PC-3 (cell line): ENCODE measurements around the gene PSMA5. TPM values are rescaled to one million over a fixed set of nuclear protein-coding genes. Genes with fewer than 3 reads are reported as not detected.
"Not testable (repeated sequence)": the region's sequence is repeated elsewhere in the genome, so short reads cannot be mapped to it uniquely, and the experiment has no call there.

Experiments used
- ATAC-seq: fragments of 200-7000 bp; cut with Tn5 transposase; 2 replicates; pipeline ENCODE4 v1.9.1; 2020; ENCODE audit warnings: mild to moderate bottlenecking, moderate library complexity
- BruUV-seq: library from RNA; stranded (reverse); fragments of 400-500 nt; replicated peaks from 2 replicates; lab custom pipeline; 2021; lab: Mats Ljungman, UMichigan
- CTCF ChIA-PET: fragments of 300-600 bp; sonication (Branson Sonifier 250); formaldehyde crosslinking; loops from one replicate; lab custom pipeline; 2022; ENCODE audit warnings: antibody characterized with exemption; lab: Charles Lee
- POLR2A ChIA-PET: fragments of 300-600 bp; sonication (Branson Sonifier 250); formaldehyde crosslinking; loops from one replicate; lab custom pipeline; 2022; ENCODE audit warnings: antibody characterized with exemption; ENCODE audit not compliant: unreplicated experiment; lab: Charles Lee
- DNase-seq: peaks from one replicate; pipeline ENCODE4 v3.0.0-alpha.2; 2015
- H2AFZ ChIP-seq: fragments of 300-600 bp; sonication (generic); 2 replicates; pipeline ENCODE4 v1.6.0; 2016; ENCODE audit warnings: antibody characterized with exemption, low read length
- H3F3A ChIP-seq: fragments of 300-600 bp; sonication (generic); one replicate; pipeline ENCODE4 v1.6.0; 2017; ENCODE audit warnings: antibody characterized with exemption, low read length, control low read depth, mild to moderate bottlenecking; ENCODE audit not compliant: unreplicated experiment
- H3K27ac ChIP-seq: fragments of 300-600 bp; sonication (generic); 2 replicates; pipeline ENCODE4 v1.5.1; 2016; ENCODE audit warnings: mild to moderate bottlenecking, low read length
- H3K27me3 ChIP-seq: fragments of 300-600 bp; sonication (generic); 2 replicates; pipeline ENCODE4 v1.6.1; 2016; ENCODE audit warnings: low read length, mixed read lengths
- H3K36me3 ChIP-seq: fragments of 300-600 bp; sonication (generic); 2 replicates; pipeline ENCODE4 v1.6.1; 2016; ENCODE audit warnings: low read depth, mixed run types, low read length, mixed read lengths
- H3K4me1 ChIP-seq: fragments of 300-600 bp; sonication (generic); 2 replicates; pipeline ENCODE4 v1.5.1; 2016; ENCODE audit warnings: low read length; ENCODE audit not compliant: insufficient read depth
- H3K4me2 ChIP-seq: fragments of 300-600 bp; sonication (generic); 2 replicates; pipeline ENCODE4 v1.6.0; 2016; ENCODE audit warnings: low read length
- H3K4me3 ChIP-seq: fragments of 300-600 bp; sonication (generic); 2 replicates; pipeline ENCODE4 v1.5.1; 2016; ENCODE audit warnings: mild to moderate bottlenecking, low read length, mixed read lengths
- H3K79me2 ChIP-seq: fragments of 300-600 bp; sonication (generic); 2 replicates; pipeline ENCODE4 v1.6.1; 2017; ENCODE audit warnings: low read length, mixed read lengths
- H3K9ac ChIP-seq: fragments of 300-600 bp; sonication (generic); 2 replicates; pipeline ENCODE4 v1.6.0; 2016; ENCODE audit warnings: mild to moderate bottlenecking, low read length
- H3K9me2 ChIP-seq: fragments of 300-600 bp; sonication (generic); replicated peaks from 2 replicates; pipeline ENCODE4 v1.6.1; 2016; ENCODE audit warnings: mixed run types, low read length, mixed read lengths
- H3K9me3 ChIP-seq: fragments of 300-600 bp; sonication (generic); 2 replicates; pipeline ENCODE4 v1.6.1; 2016; ENCODE audit warnings: low read length, mixed read lengths
- H4K20me1 ChIP-seq: fragments of 300-600 bp; sonication (generic); 2 replicates; pipeline ENCODE4 v1.6.1; 2016; ENCODE audit warnings: low read length, mixed read lengths
- EZH2 ChIP-seq: fragments of 300-600 bp; sonication (generic); IDR thresholded peaks from one replicate; pipeline ENCODE4 v1.6.1; 2017; ENCODE audit warnings: antibody characterized with exemption, mild to moderate bottlenecking, low read length; ENCODE audit not compliant: unreplicated experiment
- EZH2phosphoT487 ChIP-seq: fragments of 300-600 bp; sonication (generic); IDR thresholded peaks from 2 replicates; pipeline ENCODE4 v1.6.1; 2018; ENCODE audit warnings: mild to moderate bottlenecking, antibody characterized with exemption, low read length, borderline replicate concordance
- intact Hi-C: fragments of 100-400 bp; cut with micrococcal nuclease; formaldehyde crosslinking; loops from 2 replicates; pipeline ENCODE4 v1.9.0; 2023
- total RNA-seq: library from RNA; depleted of rRNA; stranded (reverse); fragments of >200 nt; gene quantifications from 2 replicates; pipeline ENCODE4 v1.2.3, GENCODE V29; 2014
- TF ChIP-seq, protein P1 (sequence below): fragments of 300-600 bp; sonication (generic); conservative IDR thresholded peaks from 2 replicates; pipeline ENCODE4 v1.5.1; 2017; ENCODE audit warnings: antibody characterized with exemption, low read depth, mild to moderate bottlenecking, low read length

PSMA5 gene
- total RNA-seq, 1 experiment from 2014 or later, result 86.9 TPM

GRCh38 chr1:109395602-109396512 lies 30.4 kb downstream of the PSMA5 start:
- no peaks in the 10 kb centered on the region for H4K20me1 ChIP-seq
- intact Hi-C loops, result loop anchor here (5.0 kb wide), 2 partner anchors 34 to 299 kb away; no protein-coding TSS in a partner anchor
- ChIA-PET POLR2A (interaction anchor here (0.6 kb wide), 1 partner anchor 63 kb away, joined by 6 read pairs; no protein-coding TSS in a partner anchor), CTCF (no interaction called here)
- H3K9me3 ChIP-seq, result no peaks in the 10 kb centered on the region
- no peaks in the 10 kb centered on the region for H3K9me2 ChIP-seq
- ATAC-seq (no peak), DNase-seq (peak; percentile 8)
- H3F3A ChIP-seq, result peaks cover 6% of the 10 kb centered on the region
- TF ChIP-seq, protein P1, sequence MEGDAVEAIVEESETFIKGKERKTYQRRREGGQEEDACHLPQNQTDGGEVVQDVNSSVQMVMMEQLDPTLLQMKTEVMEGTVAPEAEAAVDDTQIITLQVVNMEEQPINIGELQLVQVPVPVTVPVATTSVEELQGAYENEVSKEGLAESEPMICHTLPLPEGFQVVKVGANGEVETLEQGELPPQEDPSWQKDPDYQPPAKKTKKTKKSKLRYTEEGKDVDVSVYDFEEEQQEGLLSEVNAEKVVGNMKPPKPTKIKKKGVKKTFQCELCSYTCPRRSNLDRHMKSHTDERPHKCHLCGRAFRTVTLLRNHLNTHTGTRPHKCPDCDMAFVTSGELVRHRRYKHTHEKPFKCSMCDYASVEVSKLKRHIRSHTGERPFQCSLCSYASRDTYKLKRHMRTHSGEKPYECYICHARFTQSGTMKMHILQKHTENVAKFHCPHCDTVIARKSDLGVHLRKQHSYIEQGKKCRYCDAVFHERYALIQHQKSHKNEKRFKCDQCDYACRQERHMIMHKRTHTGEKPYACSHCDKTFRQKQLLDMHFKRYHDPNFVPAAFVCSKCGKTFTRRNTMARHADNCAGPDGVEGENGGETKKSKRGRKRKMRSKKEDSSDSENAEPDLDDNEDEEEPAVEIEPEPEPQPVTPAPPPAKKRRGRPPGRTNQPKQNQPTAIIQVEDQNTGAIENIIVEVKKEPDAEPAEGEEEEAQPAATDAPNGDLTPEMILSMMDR, result no peak
- TF ChIP-seq EZH2 (no peak), EZH2phosphoT487 (no peak)
- no peak overlapping the region for H3K27ac ChIP-seq
- no peak overlapping the region for H3K9ac ChIP-seq
- BruUV-seq, result no TSS peak
- H3K4me3 ChIP-seq, result peak overlapping the region; percentile 74; the same call in 1 of the 2 replicates
- H3K79me2 ChIP-seq, result peaks cover 40% of the 10 kb centered on the region
- H3K4me1 ChIP-seq, result peaks cover 50% of the 10 kb centered on the region
- H3K27me3 ChIP-seq, result no peaks in the 10 kb centered on the region
- H3K4me2 ChIP-seq, result peak overlapping the region; percentile 86
- no peaks in the 10 kb centered on the region; the same call in 1 of the 2 replicates for H3K36me3 ChIP-seq
- H2AFZ ChIP-seq, result no peak overlapping the region

DNA sequence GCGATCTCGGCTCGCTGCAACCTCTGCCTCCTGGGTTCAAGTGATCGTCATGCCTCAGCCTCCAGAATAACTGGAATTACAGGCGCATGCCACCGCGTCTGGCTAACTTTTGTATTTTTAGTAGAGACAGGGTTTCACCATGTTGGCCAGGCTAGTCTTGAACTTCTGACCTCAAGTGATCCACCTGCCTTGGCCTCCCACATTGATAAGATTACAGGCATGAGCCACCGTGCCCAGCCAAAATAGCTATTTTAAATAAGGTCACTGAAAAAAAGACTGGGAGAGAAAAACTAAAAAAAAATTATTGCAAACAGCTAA lies 31.0 kb downstream of the PSMA5 start:
- H3K4me2 ChIP-seq, POLR2A ChIA-PET: not testable (repeated sequence)

GRCh38 chr1:109394591-109395281 lies 31.5 kb downstream of the PSMA5 start:
- Histone ChIP-seq H3K9ac (no peak overlapping the region), H3K36me3 (no peaks in the 10 kb centered on the region), H3K4me2 (no peak overlapping the region), H3K4me3 (no peak overlapping the region), H3K27ac (no peak overlapping the region), H3K27me3 (no peaks in the 10 kb centered on the region), H3K79me2 (peaks cover 49% of the 10 kb centered on the region), H3F3A (no peaks in the 10 kb centered on the region), H3K9me2 (no peaks in the 10 kb centered on the region), H4K20me1 (no peaks in the 10 kb centered on the region), H2AFZ (no peak overlapping the region), H3K9me3 (no peaks in the 10 kb centered on the region), H3K4me1 (peaks cover 50% of the 10 kb centered on the region)
- CTCF ChIA-PET, result no interaction called here
- no peak for TF ChIP-seq EZH2phosphoT487
- TF ChIP-seq EZH2, result no peak
- intact Hi-C loops, result loop anchor here (5.0 kb wide), 3 partner anchors 32 to 297 kb away; no protein-coding TSS in a partner anchor
- POLR2A ChIA-PET, result interaction anchor here (0.6 kb wide), 1 partner anchor 224 kb away, joined by 4 read pairs; the partner anchor contains the start of gene GNAT2
- BruUV-seq, result no TSS peak
- ATAC-seq, result no peak
- no peak for DNase-seq

More for the DNA sequence above, 31.0 kb downstream of the PSMA5 start:
- H3K27me3 ChIP-seq, H3K27ac ChIP-seq, H4K20me1 ChIP-seq, H3K9me3 ChIP-seq, H3K9me2 ChIP-seq, H2AFZ ChIP-seq, CTCF ChIA-PET, ATAC-seq, BruUV-seq, H3K4me3 ChIP-seq, H3F3A ChIP-seq, DNase-seq, H3K36me3 ChIP-seq, H3K9ac ChIP-seq: not testable (repeated sequence)
- H3K79me2 ChIP-seq, result peaks cover 45% of the 10 kb centered on the region
- intact Hi-C loops, result loop anchor here (5.0 kb wide), 2 partner anchors 33 to 298 kb away; no protein-coding TSS in a partner anchor
- peaks cover 50% of the 10 kb centered on the region for H3K4me1 ChIP-seq
